CD4-positive, CD25-positive, alpha-beta regulatory T cell (primary cell): Measurements from ENCODE around the gene PLXNC1. TPM values are rescaled to one million over a fixed set of nuclear protein-coding genes. Genes with fewer than 3 reads are reported as not detected.

ENCODE experiments used
- ATAC-seq, 2 donors: fragments of 150-1000 bp; cut with Tn5 transposase; one replicate each; pipeline ENCODE4 v1.10.0; 2021; ENCODE audit warnings: low read depth in 2 of 2, moderate number of reproducible peaks in 2 of 2, moderate library complexity in 1 of 2
- DNase-seq, 3 donors: peaks; one replicate each; pipeline versions ENCODE4 v3.0.0 to v3.0.0-alpha.2; 2012 to 2022; ENCODE audit warnings: mixed read lengths in 1 of 3
- H3K27ac ChIP-seq: one replicate; pipeline ENCODE4 v1.7.0; 2013; ENCODE audit warnings: mild to moderate bottlenecking, low read length; ENCODE audit not compliant: insufficient read depth, poor library complexity, severe bottlenecking
- H3K27me3 ChIP-seq: one replicate; pipeline ENCODE4 v1.7.0; 2013; ENCODE audit warnings: low read length; ENCODE audit not compliant: control insufficient read depth, insufficient read depth
- H3K36me3 ChIP-seq: one replicate; pipeline ENCODE4 v1.7.0; 2013; ENCODE audit warnings: mild to moderate bottlenecking, low read length, moderate library complexity; ENCODE audit not compliant: control insufficient read depth, insufficient read depth
- H3K4me1 ChIP-seq: 2 replicates; pipeline ENCODE4 v1.7.0; 2013; ENCODE audit warnings: mild to moderate bottlenecking, low read length; ENCODE audit not compliant: insufficient read depth, control insufficient read depth, poor library complexity, severe bottlenecking
- H3K4me3 ChIP-seq: one replicate; pipeline ENCODE4 v1.7.0; 2013; ENCODE audit warnings: low read depth, mild to moderate bottlenecking, low read length, moderate library complexity
- H3K9me3 ChIP-seq, 2 experiments: 1 replicate in 1 of 2; 2 replicates in 1 of 2; pipeline ENCODE4 v1.7.0; 2013; ENCODE audit warnings: low read length in 2 of 2, mild to moderate bottlenecking in 1 of 2, moderate library complexity in 1 of 2; ENCODE audit not compliant: control insufficient read depth in 2 of 2
- H3K27ac Mint-ChIP-seq, 3 donors: one replicate each; pipeline ENCODE4 v1.8.0; 2020 to 2022; ENCODE audit warnings: mild to moderate bottlenecking in 3 of 3, mixed read lengths in 3 of 3, moderate library complexity in 2 of 3
- H3K27me3 Mint-ChIP-seq: one replicate; pipeline ENCODE4 v1.8.0; 2022; ENCODE audit warnings: mild to moderate bottlenecking, mixed read lengths
- H3K36me3 Mint-ChIP-seq: one replicate; pipeline ENCODE4 v1.8.0; 2020; ENCODE audit warnings: mixed read lengths
- H3K4me1 Mint-ChIP-seq, 4 donors: one replicate each; pipeline ENCODE4 v1.8.0; 2020 to 2022; ENCODE audit warnings: mixed read lengths in 4 of 4, mild to moderate bottlenecking in 1 of 4
- H3K4me3 Mint-ChIP-seq, 4 donors: one replicate each; pipeline ENCODE4 v1.8.0; 2020 to 2022; ENCODE audit warnings: mild to moderate bottlenecking in 4 of 4, mixed read lengths in 4 of 4, moderate library complexity in 3 of 4
- H3K9me3 Mint-ChIP-seq, 7 donors: one replicate each; pipeline ENCODE4 v1.8.0; 2020 to 2022; ENCODE audit warnings: mixed read lengths in 7 of 7, mild to moderate bottlenecking in 3 of 7, moderate library complexity in 2 of 7
- polyA plus RNA-seq, 4 donors: library from polyadenylated mRNA; unstranded; fragments of 300-500 nt; fragmentation: Illumina TruSeq; gene quantifications; one replicate each; pipeline ENCODE4 v1.2.3, GENCODE V29; 2021
- total RNA-seq: library from RNA; stranded (reverse); gene quantifications from one replicate; pipeline ENCODE4 v1.2.3, GENCODE V29; 2022

The PLXNC1 gene
- total and polyA plus RNA-seq, 5 donors from 2014 or later: 1.2 to 13.8 (median 2.4) TPM

GRCh38 chr12:94178054-94178453 is 29.7 kb downstream of the PLXNC1 start:
- no peaks in the 10 kb centered on the region for H3K36me3 ChIP-seq
- no peaks in the 10 kb centered on the region for H3K27me3 Mint-ChIP-seq
- H3K27ac Mint-ChIP-seq: no peak overlapping the region
- H3K36me3 Mint-ChIP-seq: peaks cover 17% of the 10 kb centered on the region
- H3K27ac ChIP-seq: no peak overlapping the region
- no peak overlapping the region for H3K4me3 ChIP-seq
- no peaks in the 10 kb centered on the region for H3K27me3 ChIP-seq
- H3K4me1 Mint-ChIP-seq: peaks cover 0 to 29% (median 18%) of the 10 kb centered on the region in 4 donors
- peaks cover 0 to 7% (median 4%) of the 10 kb centered on the region in 7 donors for H3K9me3 Mint-ChIP-seq
- H3K9me3 ChIP-seq: peaks cover 0 to 3% of the 10 kb centered on the region in 2 experiments
- H3K4me1 ChIP-seq: peaks cover 9% of the 10 kb centered on the region
- no peak overlapping the region for H3K4me3 Mint-ChIP-seq
- no peak for DNase-seq
- ATAC-seq: no peak

GRCh38 chr12:94178882-94179281 is 30.5 kb downstream of the PLXNC1 start:
- Histone ChIP-seq H3K27me3 (no peaks in the 10 kb centered on the region), H3K4me1 (peaks cover 9% of the 10 kb centered on the region), H3K9me3 (peaks cover 0 to 3% of the 10 kb centered on the region in 2 experiments), H3K4me3 (no peak overlapping the region), H3K36me3 (no peaks in the 10 kb centered on the region), H3K27ac (no peak overlapping the region)
- peaks cover 0 to 7% (median 4%) of the 10 kb centered on the region in 7 donors for H3K9me3 Mint-ChIP-seq
- no peaks in the 10 kb centered on the region for H3K27me3 Mint-ChIP-seq
- peaks cover 0 to 23% (median 15%) of the 10 kb centered on the region in 4 donors for H3K4me1 Mint-ChIP-seq
- peak overlapping the region in 1 of 4 donors; percentile 11 for H3K4me3 Mint-ChIP-seq
- DNase-seq (no peak), ATAC-seq (no peak)
- H3K36me3 Mint-ChIP-seq: peaks cover 17% of the 10 kb centered on the region
- no peak overlapping the region for H3K27ac Mint-ChIP-seq

- Mint-ChIP-seq H3K27ac (peak overlapping the region in 2 of 3 donors; percentile 27 to 77), H3K4me1 (peaks cover 0 to 15% (median 8%) of the 10 kb centered on the region in 4 donors)
- no peak for DNase-seq
These were observed 31.3 kb downstream of the PLXNC1 start for GRCh38 chr12:94179723-94180122.

GRCh38 chr12:94180558-94181296 is 32.4 kb downstream of the PLXNC1 start:
- H3K36me3 Mint-ChIP-seq: peaks cover 17% of the 10 kb centered on the region
- H3K4me1 Mint-ChIP-seq: peaks cover 0 to 6% (median 4%) of the 10 kb centered on the region in 4 donors
- H3K27ac Mint-ChIP-seq: peak overlapping the region in 2 of 3 donors; percentile 26 to 38
- ATAC-seq (peak in 1 of 2 donors; percentile 20), DNase-seq (no peak)
- no peak overlapping the region for H3K27ac ChIP-seq
- no peaks in the 10 kb centered on the region for H3K4me1 ChIP-seq
- H3K9me3 Mint-ChIP-seq: peaks cover 0 to 7% (median 4%) of the 10 kb centered on the region in 7 donors
- H3K36me3 ChIP-seq: no peaks in the 10 kb centered on the region
- peaks cover 0 to 3% of the 10 kb centered on the region in 2 experiments for H3K9me3 ChIP-seq
- H3K4me3 ChIP-seq: no peak overlapping the region
- no peak overlapping the region for H3K4me3 Mint-ChIP-seq
- no peaks in the 10 kb centered on the region for H3K27me3 ChIP-seq
- H3K27me3 Mint-ChIP-seq: no peaks in the 10 kb centered on the region

More at GRCh38 chr12:94179723-94180122, 31.3 kb downstream of the PLXNC1 start:
- Histone ChIP-seq H3K36me3 (no peaks in the 10 kb centered on the region), H3K4me3 (no peak overlapping the region), H3K4me1 (peaks cover 6% of the 10 kb centered on the region), H3K27me3 (no peaks in the 10 kb centered on the region), H3K27ac (no peak overlapping the region), H3K9me3 (peaks cover 0 to 3% of the 10 kb centered on the region in 2 experiments)
- no peak for ATAC-seq
- H3K36me3 Mint-ChIP-seq: peaks cover 17% of the 10 kb centered on the region
- H3K27me3 Mint-ChIP-seq: no peaks in the 10 kb centered on the region
- H3K4me3 Mint-ChIP-seq: no peak overlapping the region
- peaks cover 0 to 7% (median 4%) of the 10 kb centered on the region in 7 donors for H3K9me3 Mint-ChIP-seq

GRCh38 chr12:94182986-94183707 is 34.8 kb downstream of the PLXNC1 start:
- Mint-ChIP-seq H3K4me3 (no peak overlapping the region), H3K27me3 (no peaks in the 10 kb centered on the region), H3K4me1 (no peaks in the 10 kb centered on the region), H3K9me3 (peaks cover 0 to 3% (median 0%) of the 10 kb centered on the region in 7 donors), H3K36me3 (peaks cover 9% of the 10 kb centered on the region), H3K27ac (peak overlapping the region in 1 of 3 donors; percentile 3)
- no peak for DNase-seq
- no peaks in the 10 kb centered on the region for H3K27me3 ChIP-seq
- ATAC-seq: no peak
- H3K4me3 ChIP-seq: no peak overlapping the region
- H3K36me3 ChIP-seq: peaks cover 2% of the 10 kb centered on the region
- no peak overlapping the region for H3K27ac ChIP-seq
- H3K9me3 ChIP-seq: peaks cover 0 to 2% of the 10 kb centered on the region in 2 experiments
- no peaks in the 10 kb centered on the region for H3K4me1 ChIP-seq

- Mint-ChIP-seq H3K4me1 (no peaks in the 10 kb centered on the region), H3K36me3 (peaks cover 8% of the 10 kb centered on the region), H3K9me3 (no peaks in the 10 kb centered on the region), H3K4me3 (no peak overlapping the region), H3K27me3 (no peaks in the 10 kb centered on the region), H3K27ac (no peak overlapping the region)
- Histone ChIP-seq H3K27me3 (no peaks in the 10 kb centered on the region), H3K4me1 (no peaks in the 10 kb centered on the region), H3K36me3 (peaks cover 2% of the 10 kb centered on the region), H3K27ac (no peak overlapping the region), H3K4me3 (no peak overlapping the region), H3K9me3 (no peaks in the 10 kb centered on the region)
- DNase-seq: no peak
- no peak for ATAC-seq
These were observed 35.5 kb downstream of the PLXNC1 start for GRCh38 chr12:94183708-94184379.

- Histone ChIP-seq H3K4me1 (no peaks in the 10 kb centered on the region), H3K4me3 (no peak overlapping the region), H3K9me3 (no peaks in the 10 kb centered on the region), H3K27ac (no peak overlapping the region), H3K36me3 (peaks cover 2% of the 10 kb centered on the region), H3K27me3 (no peaks in the 10 kb centered on the region)
- peaks cover 4% of the 10 kb centered on the region for H3K36me3 Mint-ChIP-seq
- no peaks in the 10 kb centered on the region for H3K9me3 Mint-ChIP-seq
- no peaks in the 10 kb centered on the region for H3K27me3 Mint-ChIP-seq
- H3K27ac Mint-ChIP-seq: peak overlapping the region in 1 of 3 donors; percentile 37
- no peaks in the 10 kb centered on the region for H3K4me1 Mint-ChIP-seq
- DNase-seq: no peak
- no peak for ATAC-seq
- H3K4me3 Mint-ChIP-seq: no peak overlapping the region
These were observed 36.8 kb downstream of the PLXNC1 start for GRCh38 chr12:94184995-94185719.
